ENCODE measurements around the gene CYP27B1.
"Not testable (repeated sequence)": the region's sequence is repeated elsewhere in the genome, so short reads cannot be mapped to it uniquely, and the experiment has no call there.

CYP27B1 gene

DNA sequence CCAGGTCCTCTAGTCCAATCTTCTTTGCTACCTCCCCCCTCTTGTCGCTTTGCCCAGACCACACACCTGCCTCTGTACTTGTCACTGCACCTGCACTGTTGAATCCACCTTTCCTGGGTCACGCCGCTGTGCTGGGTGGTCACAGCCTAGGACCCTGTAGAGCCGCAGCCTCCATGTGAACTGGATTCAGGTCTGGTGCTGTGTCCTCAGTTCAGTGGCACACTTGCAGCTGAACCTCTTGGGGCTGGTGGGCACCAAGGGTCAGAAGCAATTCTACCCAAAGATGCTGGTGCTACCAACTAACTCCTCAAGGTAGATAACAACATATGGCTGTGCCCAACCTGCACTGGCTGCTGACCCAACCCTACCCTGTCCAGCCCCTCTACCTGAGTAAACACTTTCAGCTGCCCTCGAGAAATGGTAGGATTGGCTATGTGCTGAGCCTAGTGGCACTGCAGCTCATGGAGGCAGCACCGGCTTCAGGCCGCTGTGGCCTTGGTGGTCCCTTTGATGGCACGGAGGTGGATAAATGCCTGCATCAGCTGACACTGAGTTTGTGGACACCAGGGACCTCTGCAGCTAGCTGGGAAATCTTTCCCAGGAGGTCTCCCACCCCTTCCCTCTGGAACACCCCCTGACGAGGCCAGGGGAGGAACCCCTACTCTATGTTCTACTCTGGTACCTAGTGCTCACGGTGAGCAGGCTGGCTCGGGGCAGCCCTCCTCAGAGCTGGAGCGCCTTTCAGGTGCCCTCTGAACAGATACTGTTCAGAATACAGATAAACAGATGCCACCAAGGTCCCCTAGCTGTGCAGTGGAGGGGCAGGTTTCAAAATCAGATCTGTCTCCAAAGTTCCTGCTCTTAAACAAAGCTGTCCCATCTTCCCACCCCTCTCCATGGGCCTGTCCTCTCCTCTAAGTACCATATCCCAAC, 42.6 kb downstream of the CYP27B1 start:
- in situ Hi-C loops (cut with HindIII; ENCODE audit: low sequenced_read_pairs), result no loop called here

DNA sequence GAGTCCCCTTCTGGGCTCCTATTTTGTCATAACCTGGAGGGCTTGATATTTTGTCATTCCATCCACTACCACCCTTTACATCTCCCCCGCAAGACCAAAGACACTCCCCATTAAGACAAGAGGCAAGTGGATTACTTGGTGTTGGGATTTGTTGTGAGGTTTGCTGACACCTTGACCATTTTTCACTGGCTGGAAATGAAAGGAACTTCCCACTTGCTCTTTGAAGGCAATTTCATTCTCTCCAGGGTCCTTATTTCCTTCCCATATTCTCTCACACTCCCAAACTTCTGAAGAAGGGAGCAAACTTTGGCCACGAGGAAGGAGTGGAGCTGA, 43.3 kb downstream of the CYP27B1 start:
- in situ Hi-C loops (cut with HindIII; ENCODE audit: low sequenced_read_pairs), result no loop called here

DNA sequence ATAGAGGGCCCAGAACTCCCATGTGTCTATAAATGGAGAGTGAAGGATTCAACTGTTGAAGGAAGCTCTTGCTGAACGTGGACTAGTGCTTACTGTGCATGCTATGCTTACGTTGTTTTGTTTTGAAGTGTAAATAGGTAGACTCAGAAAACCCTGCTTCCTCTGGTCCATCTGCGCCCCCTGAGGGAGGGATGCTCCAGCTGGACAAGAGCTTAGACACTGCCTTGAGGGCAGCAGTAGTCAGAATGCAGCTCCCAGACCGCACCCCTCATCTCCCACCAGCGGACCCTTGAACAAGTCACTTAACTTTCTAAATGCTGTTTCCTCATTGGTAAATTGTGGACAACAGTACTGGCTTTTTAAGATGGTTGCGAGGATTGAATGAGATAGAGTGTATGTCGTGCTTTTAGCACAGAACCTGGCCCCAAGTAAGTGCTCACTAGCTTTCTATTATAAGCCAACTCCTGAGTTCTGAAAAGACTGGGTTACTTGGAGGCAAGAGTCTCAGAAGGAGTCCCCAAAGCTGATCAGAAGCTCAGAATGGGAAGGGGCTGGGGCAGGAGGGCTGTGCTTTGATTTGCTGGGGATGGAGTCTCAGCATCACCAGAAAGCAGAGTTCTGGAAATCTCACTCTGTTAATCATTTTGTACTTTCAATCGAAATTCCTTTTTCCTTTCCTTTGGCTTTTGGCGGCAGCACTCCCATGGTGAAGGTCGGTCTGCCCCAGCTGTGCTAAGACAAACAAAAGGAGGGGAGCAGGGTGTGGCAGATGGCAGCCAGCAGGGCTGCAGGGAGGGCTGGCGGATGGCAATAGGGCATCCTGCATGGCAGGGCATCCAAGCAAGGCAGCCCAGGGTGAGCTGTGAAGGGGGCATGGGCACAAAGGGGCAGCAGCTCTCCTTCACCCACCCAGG, 43.9 kb downstream of the CYP27B1 start:
- in situ Hi-C loops (cut with HindIII; ENCODE audit: low sequenced_read_pairs), result no loop called here

DNA sequence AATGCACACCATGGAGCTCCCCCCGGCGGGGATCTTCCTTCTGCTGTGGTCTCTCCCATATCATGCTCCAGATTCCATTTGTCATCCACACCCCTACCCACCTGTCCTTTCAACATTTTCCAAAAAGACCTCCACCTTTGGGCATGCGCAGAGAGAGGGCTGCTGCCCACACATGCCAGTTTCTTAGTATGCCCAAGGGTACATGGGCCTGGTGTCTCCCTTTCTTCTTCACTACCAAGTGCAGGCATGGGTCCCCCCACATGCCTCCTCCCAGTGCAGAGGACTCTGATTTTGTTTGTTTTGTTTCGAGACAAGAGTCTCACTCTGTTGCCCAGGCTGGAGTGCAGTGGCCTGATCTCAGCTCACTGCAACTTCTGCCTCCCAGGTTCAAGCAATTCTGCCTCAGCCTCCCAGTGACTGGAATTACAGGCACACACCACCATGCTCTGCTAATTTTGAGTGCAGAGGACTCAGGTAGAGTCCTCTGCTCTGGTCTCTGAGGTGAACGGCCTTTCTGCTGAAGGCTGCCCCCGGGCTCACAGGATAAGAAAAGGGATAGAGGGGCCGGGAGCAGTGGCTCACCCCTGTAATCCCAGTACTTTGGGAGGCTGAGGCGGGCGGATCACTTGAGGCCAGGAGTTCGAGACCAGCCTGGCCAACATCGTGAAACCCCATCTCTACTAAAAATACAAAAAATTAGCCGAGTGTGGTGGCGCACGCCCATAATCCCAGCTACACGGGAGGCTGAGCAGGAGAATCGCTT, 44.9 kb downstream of the CYP27B1 start:
- in situ Hi-C loops (cut with HindIII; ENCODE audit: low sequenced_read_pairs), result not testable (repeated sequence)

DNA sequence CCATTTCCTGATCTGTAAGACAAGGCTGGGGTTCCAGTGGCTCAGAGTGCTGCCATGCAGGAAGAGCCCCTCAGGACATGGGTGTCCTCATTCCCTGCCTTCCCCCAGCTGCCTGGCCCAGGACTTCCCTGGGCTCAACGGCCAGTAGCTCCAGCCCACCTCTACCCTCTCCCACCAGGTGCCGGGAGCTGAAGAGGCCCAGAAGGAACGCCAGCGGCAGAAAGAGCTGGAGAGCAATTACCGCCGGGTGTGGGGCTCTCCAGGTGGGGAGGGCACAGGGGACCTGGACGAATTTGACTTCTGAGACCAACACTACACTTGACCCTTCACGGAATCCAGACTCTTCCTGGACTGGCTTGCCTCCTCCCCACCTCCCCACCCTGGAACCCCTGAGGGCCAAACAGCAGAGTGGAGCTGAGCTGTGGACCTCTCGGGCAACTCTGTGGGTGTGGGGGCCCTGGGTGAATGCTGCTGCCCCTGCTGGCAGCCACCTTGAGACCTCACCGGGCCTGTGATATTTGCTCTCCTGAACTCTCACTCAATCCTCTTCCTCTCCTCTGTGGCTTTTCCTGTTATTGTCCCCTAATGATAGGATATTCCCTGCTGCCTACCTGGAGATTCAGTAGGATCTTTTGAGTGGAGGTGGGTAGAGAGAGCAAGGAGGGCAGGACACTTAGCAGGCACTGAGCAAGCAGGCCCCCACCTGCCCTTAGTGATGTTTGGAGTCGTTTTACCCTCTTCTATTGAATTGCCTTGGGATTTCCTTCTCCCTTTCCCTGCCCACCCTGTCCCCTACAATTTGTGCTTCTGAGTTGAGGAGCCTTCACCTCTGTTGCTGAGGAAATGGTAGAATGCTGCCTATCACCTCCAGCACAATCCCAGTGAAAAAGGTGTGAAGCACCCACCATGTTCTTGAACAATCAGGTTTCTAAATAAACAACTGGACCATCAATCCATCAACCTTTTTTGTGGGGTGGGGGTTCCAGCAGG, 46.0 kb downstream of the CYP27B1 start:
- in situ Hi-C loops (cut with HindIII; ENCODE audit: low sequenced_read_pairs), result no loop called here

DNA sequence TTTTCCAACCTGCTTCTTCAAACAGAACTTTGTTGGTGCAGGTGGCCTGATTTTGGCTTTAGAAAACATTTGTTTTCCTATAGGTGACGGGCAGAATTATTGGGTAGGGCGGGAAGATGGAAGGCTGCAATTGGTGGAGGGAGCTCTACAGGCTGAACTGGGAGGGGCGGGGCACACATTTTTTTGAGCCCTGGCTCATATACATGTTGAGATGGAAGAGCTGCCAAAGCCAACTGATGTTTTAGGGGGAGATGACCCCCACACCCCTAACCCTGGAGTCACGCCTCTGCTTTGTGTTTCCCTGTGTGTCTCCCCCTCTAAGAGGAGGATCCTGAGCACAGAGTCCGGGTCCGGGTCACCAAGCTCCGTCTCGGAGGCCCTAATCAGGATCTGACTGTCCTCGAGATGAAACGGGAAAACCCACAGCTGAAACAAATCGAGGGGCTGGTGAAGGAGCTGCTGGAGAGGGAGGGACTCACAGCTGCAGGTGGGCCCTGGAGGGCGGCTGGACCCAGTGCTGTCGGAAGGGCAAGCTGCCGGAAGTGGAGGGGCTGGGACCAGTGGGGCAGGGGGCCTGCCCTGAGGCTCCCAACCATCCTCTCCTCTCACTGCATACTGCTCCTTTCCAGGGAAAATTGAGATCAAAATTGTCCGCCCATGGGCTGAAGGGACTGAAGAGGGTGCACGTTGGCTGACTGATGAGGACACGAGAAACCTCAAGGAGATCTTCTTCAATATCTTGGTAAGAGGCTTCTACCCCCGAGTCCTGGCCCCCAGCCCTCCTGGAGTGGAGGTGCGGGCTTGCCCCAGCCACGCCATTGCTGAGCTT, 46.9 kb downstream of the CYP27B1 start:
- in situ Hi-C loops (cut with HindIII; ENCODE audit: low sequenced_read_pairs), result no loop called here

DNA sequence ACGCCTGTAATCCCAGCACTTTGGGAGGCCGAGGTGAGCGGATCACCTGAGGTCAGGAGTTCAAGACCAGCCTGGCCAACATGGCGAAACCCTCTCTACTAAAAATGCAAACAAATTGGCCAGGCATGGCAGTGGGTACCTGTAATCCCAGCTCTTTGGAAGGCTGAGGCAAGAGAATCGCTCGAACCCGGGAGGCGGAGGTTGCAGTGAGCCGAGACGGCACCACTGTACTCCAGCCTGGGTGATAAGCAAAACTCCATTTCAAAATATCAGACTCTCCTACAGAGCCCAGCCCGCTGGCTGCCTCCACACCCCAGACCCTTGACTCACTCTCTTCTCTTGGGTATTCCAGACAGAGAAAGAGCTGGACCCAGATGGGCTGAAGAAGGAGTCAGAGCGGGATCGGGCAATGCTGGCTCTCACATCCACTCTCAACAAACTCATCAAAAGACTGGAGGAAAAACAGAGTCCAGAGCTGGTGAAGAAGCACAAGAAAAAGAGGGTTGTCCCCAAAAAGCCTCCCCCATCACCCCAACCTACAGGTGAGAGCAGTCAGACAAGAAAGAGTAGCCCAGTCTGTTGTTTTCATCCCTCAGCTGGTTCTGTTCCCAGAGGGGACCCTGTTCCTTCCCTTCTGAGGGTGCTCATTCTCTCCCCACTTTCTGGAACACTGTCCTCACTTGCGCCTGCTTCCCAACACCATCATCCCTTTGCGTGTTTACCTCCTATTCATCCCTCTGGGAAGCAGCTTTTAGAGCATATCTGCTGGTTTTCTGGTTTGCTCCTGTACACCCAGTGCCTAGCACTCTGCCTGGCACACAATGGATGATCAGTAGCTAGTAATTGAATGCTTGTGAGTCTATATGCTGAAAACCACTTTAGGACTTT, 48.0 kb downstream of the CYP27B1 start:
- in situ Hi-C loops (cut with HindIII; ENCODE audit: low sequenced_read_pairs), result no loop called here

DNA sequence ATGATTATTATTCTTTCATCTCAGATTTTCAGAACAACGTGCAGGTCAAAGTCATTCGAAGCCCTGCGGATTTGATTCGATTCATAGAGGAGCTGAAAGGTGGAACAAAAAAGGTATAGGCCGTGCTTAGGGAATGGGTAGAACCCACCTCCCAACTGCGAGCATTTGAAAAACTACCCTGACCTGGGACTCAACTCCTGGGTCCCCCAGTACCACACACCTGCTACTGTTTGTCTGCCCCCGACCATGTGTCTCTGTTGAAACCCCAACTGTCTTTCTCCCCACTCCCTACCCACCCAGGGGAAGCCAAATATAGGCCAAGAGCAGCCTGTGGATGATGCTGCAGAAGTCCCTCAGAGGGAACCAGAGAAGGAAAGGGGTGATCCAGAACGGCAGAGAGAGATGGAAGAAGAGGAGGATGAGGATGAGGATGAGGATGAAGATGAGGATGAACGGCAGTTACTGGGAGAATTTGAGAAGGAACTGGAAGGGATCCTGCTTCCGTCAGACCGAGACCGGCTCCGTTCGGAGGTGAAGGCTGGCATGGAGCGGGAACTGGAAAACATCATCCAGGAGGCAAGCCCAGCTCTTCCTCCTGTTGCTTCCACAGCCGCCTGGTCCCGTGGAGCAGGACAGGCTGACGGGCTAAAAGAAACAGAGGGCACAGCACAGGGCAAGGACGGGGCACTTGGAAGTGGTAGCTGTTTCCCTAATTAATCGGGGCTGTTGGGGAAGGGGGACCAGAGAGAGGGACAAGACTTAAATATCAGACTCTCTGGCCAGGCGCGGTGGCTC, 48.8 kb downstream of the CYP27B1 start:
- in situ Hi-C loops (cut with HindIII; ENCODE audit: low sequenced_read_pairs), result no loop called here

DNA sequence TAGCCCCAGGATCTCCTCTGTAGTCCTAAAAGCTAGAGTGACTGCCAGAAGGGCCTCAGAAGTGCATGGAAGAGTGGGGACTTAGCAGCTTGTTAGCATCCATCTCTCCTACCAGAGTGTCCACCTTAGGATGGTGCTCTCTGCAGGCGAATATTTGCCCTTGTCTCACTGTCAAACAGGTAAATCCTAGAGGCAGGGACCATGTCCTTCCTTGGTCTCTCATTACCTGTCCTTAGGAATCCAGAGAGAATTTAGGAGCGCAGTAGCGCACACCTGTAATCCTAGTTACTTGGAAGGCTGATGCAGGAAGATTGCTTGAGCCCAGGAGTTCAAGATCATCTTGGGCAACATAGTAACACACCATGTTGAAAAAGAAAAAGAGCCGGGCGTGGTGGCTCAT, 49.7 kb downstream of the CYP27B1 start:
- in situ Hi-C loops (cut with HindIII; ENCODE audit: low sequenced_read_pairs), result no loop called here

DNA sequence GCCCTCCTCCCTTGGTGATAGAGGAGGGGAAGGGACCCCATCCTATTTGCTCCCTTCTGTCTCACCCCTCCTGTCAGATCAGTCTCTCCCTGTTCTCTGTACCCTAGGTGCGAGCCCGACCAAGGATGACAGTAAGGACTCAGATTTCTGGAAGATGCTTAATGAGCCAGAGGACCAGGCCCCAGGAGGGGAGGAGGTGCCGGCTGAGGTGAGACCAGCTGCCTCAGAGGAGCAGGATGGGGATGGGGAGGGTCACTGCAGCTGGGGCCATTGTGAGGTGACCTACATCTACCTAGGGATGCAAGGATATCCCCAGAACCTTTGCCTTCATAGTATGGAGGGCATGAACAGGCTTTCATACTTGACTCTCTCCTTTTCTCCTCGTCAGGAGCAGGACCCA, 50.6 kb downstream of the CYP27B1 start:
- in situ Hi-C loops (cut with HindIII; ENCODE audit: low sequenced_read_pairs), result no loop called here

DNA sequence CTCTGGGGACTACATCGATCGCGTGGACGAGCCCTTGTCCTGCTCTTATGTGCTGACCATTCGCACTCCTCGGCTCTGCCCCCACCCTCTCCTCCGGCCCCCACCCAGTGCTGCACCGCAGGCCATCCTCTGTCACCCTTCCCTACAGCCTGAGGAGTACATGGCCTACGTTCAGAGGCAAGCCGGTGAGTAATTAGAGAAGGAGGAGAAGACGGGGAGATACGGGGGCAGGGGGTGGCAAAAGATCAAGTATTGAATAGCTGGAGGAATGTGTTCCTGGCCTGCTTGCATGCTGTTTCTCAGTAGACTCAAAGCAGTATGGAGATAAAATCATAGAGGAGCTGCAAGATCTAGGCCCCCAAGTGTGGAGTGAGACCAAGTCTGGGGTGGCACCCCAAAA, 51.1 kb downstream of the CYP27B1 start:
- in situ Hi-C loops (cut with HindIII; ENCODE audit: low sequenced_read_pairs), result no loop called here

DNA sequence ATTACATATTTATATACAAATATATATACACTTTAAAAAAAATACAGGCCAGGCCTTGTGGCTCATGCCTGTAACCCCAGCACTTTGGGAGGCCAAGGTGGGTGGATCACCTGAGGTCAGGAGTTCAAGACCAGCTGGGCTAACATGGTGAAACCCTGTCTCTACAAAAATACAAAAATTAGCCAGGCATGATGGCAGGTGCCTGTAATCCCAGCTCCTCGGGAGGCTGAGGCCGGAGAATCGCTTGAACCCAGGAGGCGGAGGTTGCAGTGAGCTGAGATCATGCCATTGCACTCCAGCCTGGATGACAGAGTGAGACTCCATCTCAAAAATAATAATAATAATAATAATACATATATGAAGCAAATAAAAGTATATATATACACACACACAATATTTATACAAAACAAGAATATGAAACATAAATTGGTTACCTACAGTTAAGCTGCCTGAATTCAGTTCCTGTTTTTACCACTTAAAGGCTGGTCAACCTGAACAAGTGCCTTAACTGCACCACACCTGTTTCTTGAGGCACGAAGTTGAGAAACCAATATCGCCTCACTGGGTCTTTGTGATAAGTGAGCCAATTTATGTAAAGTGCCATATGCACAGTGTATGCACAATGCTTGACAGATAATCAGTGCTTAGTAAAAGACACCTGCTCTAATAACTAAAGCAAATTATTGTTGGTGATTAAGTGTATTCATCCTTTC, 51.7 kb downstream of the CYP27B1 start:
- in situ Hi-C loops (cut with HindIII; ENCODE audit: low sequenced_read_pairs), result not testable (repeated sequence)

DNA sequence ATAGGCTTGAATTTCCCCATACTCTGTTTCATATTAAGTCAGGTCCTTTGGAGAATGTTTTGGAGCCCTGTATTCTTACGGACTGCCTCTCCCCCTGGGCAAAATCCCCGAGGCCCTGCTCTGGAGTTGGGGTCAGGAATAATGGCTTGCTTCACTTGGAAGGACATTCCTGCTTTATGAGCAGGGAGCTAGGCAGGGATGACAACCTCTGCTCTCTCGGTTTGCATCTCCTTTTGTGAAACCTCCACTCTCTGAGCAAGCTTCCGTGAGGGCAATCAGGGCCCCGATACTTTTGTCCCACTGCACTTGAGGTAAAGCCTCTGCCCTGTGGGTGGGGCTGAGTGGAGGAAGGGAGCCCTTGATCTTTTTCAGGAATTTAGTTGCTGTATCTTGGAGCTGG, 53.7 kb downstream of the CYP27B1 start:
- in situ Hi-C loops (cut with HindIII; ENCODE audit: low sequenced_read_pairs), result no loop called here

DNA sequence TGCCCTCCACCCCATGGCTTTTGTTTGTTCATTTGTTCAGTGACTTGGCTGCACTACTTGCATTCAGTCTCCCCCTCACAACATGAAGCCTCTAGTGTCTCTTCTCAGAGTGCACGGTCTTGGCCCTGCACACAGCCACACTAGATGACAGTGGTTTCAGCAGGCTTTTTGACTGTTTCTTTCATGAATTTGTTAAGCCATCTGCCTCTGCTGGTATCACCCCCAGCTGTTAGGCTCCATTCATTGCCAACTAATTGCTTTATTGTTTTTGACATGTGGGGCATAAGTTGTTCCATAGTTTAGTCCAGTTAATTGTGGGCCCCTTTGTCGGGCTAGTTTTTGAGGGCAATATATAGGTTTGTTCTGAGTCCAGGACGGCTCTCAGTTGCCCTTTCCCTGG, 54.2 kb downstream of the CYP27B1 start:
- in situ Hi-C loops (cut with HindIII; ENCODE audit: low sequenced_read_pairs), result no loop called here
